Activated naive CD8-positive, alpha-beta T cell treated with anti-CD3 and anti-CD28 coated beads, Interleukin-2, amount 10 ng/mL, durations not matched to agents 7 days and 5 days (primary cell): Measurements from ENCODE around the gene CLSTN2. TPM values are rescaled to one million over a fixed set of nuclear protein-coding genes. Genes with fewer than 3 reads are reported as not detected.

Experiments
- ATAC-seq: fragments of 150-1000 bp; cut with Tn5 transposase; one replicate; pipeline ENCODE4 v1.10.0; 2021; ENCODE audit warnings: low read depth, moderate library complexity
- POLR2A ChIA-PET: fragments of 350-600 bp; sonication (Branson Sonifier 250); formaldehyde crosslinking; loops from one replicate; lab custom pipeline; 2021; ENCODE audit warnings: antibody characterized with exemption; lab: Charles Lee
- DNase-seq: peaks from one replicate; pipeline ENCODE4 v3.0.0; 2021
- H3K27ac Mint-ChIP-seq: one replicate; pipeline ENCODE4 v1.8.0; 2022; ENCODE audit warnings: mild to moderate bottlenecking, mixed read lengths
- H3K27me3 Mint-ChIP-seq: one replicate; pipeline ENCODE4 v1.8.0; 2022; ENCODE audit warnings: mild to moderate bottlenecking, moderate library complexity, mixed read lengths
- H3K36me3 Mint-ChIP-seq: one replicate; pipeline ENCODE4 v1.8.0; 2021; ENCODE audit warnings: mild to moderate bottlenecking, mixed read lengths
- H3K4me1 Mint-ChIP-seq: one replicate; pipeline ENCODE4 v1.8.0; 2021; ENCODE audit warnings: mixed read lengths
- H3K4me3 Mint-ChIP-seq: one replicate; pipeline ENCODE4 v1.8.0; 2022; ENCODE audit warnings: mild to moderate bottlenecking, moderate library complexity, mixed read lengths
- H3K9me3 Mint-ChIP-seq: one replicate; pipeline ENCODE4 v1.8.0; 2021; ENCODE audit warnings: mixed read lengths
- total RNA-seq, 2 experiments: library from RNA; stranded (reverse); gene quantifications; one replicate each; pipeline ENCODE4 v1.2.3, GENCODE V29; 2021

CLSTN2 gene
- total RNA-seq, 2 experiments from 2014 or later, result not detected

DNA sequence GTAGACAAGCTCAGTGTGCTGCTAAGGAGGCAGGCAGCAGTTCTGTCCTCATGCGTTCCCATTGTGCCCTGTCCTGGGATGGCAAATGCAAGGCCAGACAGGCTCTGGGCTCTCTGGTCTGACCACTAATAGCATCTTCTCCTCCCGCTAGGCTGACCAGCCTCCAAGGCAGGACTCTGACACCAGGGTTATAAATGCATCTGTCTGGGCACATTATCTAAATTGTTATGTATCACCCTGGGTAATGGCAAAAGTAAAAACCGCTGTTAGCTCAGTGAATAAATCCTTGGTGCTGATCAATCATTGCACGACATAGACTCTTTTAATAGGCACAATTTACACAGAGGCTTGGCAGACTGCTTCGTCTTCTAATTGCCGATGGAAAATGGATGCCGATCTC is 85.6 kb downstream of the CLSTN2 start:
- Mint-ChIP-seq H3K9me3 (no peaks in the 10 kb centered on the region), H3K27ac (no peak overlapping the region), H3K36me3 (no peaks in the 10 kb centered on the region), H3K4me1 (no peaks in the 10 kb centered on the region), H3K27me3 (peaks cover 2% of the 10 kb centered on the region), H3K4me3 (no peak overlapping the region)
- ATAC-seq, result no peak
- POLR2A ChIA-PET, result no interaction called here
- no peak for DNase-seq

DNA sequence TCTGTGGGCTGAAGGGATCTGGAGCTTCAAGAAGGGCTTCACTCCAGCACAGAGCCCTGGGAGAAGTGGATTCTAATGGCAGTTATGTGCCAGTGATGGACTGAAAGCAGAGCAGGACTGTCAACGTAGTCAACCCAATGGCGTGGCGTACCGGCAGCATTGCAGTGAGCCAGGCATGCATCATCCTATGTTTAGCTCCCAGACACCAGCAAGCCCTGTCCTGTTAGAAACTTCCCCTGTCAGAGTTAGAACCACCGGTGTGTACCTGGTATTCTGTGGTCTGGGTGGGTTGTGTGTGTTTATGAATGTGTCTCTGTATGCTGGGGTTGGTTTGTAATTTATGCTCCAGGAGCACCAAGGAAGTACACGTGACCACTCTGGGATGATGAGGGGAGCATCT is 86.3 kb downstream of the CLSTN2 start:
- no peak overlapping the region for H3K27ac Mint-ChIP-seq
- no peaks in the 10 kb centered on the region for H3K36me3 Mint-ChIP-seq
- peaks cover 2% of the 10 kb centered on the region for H3K27me3 Mint-ChIP-seq
- POLR2A ChIA-PET, result no interaction called here
- no peak for DNase-seq
- no peak overlapping the region for H3K4me3 Mint-ChIP-seq
- no peaks in the 10 kb centered on the region for H3K9me3 Mint-ChIP-seq
- no peaks in the 10 kb centered on the region for H3K4me1 Mint-ChIP-seq
- no peak for ATAC-seq

DNA sequence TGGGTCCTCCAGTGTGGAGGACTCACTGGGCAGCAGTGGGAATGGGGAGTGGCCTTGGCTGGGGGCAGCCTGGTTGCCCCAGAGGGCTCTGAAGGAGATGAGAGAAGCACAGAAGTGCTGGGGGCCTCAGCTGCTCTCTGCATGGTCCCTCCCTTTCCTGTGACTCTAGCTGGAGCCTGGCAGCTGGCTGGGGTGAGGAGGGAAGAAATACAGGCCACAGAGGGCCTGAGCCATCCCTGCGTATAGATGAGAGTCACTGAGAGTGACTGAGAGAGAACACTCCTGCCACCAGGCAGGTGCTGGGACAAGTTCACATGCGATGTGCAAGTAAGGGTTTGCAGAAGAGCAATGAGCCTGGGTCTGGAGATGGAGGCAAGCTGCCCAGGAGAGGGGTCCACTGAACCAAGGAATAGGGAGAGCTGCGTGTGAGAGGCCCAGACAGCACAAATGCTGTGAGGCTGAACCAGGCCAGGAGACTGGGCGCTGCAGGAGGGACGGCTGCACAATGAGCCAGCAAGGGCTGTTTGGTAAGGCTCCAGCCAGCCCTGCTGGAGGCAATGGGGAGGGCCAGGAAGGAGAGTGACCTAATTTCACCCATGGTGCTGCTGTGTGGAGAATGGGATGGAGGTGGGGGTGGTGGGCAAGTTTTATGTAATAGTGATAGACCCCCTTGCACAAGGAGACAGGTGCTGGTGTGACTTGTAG is 87.2 kb downstream of the CLSTN2 start:
- H3K4me3 Mint-ChIP-seq, result no peak overlapping the region

DNA sequence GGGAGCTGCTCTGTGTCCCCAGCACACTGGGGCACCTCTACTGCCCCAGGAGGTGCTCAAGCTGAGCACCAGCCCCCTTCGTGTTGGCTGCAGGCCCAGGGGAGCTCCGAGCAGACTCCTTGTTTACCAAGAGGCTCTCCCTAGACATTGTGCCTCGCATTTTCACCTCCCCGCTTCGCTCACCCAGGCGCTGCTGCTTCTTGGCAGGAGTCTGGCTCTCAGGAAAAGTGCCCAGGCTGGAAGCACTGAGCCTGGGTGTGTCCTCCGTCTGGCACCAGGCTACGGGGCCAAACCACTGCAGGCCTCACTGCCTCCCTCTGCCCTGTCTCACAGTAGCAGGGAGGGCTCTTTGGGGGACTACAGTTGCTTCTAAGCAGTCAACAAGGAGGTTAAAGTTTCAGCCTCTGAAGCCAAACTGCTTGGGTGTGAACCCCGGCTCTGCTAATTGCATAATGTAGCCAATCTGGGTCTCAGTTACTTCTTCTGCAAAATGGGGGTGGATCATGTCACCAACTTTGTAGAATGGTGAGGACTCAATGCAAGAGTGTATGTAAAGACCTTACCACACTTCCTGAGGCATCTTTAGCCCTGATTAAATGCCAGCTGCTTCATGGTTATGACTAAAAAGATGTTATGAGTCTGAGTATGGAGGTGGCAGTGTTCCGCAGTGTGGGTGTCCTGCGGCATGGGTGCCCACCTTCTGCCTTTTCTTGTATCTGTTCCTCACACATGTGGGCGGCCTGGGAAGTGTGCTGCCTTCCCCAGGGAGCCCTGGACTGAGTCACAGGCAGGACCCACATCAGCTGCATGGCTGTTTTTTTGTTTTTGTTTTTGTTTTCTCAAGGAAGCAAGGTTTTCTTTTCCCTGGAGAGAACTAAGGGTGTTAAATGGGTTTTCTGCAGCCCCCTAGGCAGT is 88.9 kb downstream of the CLSTN2 start:
- peaks cover 2% of the 10 kb centered on the region for H3K27me3 Mint-ChIP-seq
- no peaks in the 10 kb centered on the region for H3K4me1 Mint-ChIP-seq
- ATAC-seq (no peak), DNase-seq (no peak)
- no peaks in the 10 kb centered on the region for H3K9me3 Mint-ChIP-seq
- H3K36me3 Mint-ChIP-seq, result no peaks in the 10 kb centered on the region
- POLR2A ChIA-PET, result no interaction called here
- H3K27ac Mint-ChIP-seq, result no peak overlapping the region
- H3K4me3 Mint-ChIP-seq, result no peak overlapping the region

More for the DNA sequence above, 87.2 kb downstream of the CLSTN2 start:
- DNase-seq (no peak), ATAC-seq (no peak)
- Mint-ChIP-seq H3K27me3 (peaks cover 2% of the 10 kb centered on the region), H3K9me3 (no peaks in the 10 kb centered on the region), H3K36me3 (no peaks in the 10 kb centered on the region), H3K27ac (no peak overlapping the region), H3K4me1 (no peaks in the 10 kb centered on the region)
- POLR2A ChIA-PET, result no interaction called here

DNA sequence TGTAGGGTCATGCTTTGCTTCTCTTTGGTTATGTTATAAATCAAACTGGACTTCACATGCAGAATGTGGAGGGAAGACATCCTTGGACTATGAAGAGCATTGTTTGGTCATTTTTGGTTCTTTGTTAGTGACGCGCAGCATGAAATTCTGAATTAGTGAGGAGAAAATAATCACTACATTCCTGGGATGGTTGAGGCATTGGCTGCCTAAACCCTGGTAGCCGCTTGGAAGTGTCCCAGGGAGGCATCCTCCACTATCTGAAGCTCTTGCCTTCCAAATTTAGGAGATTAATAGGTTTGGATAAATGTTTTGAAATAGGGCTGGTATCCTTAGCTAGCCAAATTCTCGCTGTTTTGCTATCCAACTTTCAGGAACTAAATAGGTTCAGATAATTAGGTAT is 96.2 kb downstream of the CLSTN2 start:
- DNase-seq (no peak), ATAC-seq (no peak)
- Mint-ChIP-seq H3K27ac (no peak overlapping the region), H3K36me3 (no peaks in the 10 kb centered on the region), H3K4me3 (no peak overlapping the region), H3K9me3 (no peaks in the 10 kb centered on the region), H3K27me3 (no peaks in the 10 kb centered on the region), H3K4me1 (no peaks in the 10 kb centered on the region)
- POLR2A ChIA-PET, result no interaction called here

DNA sequence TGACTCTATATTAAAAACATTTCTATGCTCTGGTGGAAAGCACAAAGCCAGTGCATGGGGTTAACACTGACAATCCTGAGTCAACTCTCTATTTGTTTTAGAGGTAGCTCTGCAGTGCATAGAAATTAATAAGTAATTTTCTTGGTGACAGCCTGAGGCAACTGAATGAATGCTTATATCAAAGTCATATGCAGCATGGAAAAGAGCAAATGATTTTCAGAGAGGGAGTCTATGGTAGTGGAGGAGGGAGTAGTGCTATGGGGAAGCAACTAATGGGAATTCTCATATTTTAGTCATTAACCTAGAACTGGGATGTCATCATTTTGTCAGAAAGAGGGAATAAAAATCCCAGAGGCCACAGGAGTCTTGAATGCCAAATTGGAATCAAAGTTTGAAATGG is 99.1 kb downstream of the CLSTN2 start:
- H3K27ac Mint-ChIP-seq, result no peak overlapping the region
- POLR2A ChIA-PET, result no interaction called here
- ATAC-seq (no peak), DNase-seq (no peak)
- H3K4me1 Mint-ChIP-seq, result no peaks in the 10 kb centered on the region
- no peaks in the 10 kb centered on the region for H3K36me3 Mint-ChIP-seq
- no peaks in the 10 kb centered on the region for H3K9me3 Mint-ChIP-seq
- H3K4me3 Mint-ChIP-seq, result no peak overlapping the region
- peaks cover 5% of the 10 kb centered on the region for H3K27me3 Mint-ChIP-seq

DNA sequence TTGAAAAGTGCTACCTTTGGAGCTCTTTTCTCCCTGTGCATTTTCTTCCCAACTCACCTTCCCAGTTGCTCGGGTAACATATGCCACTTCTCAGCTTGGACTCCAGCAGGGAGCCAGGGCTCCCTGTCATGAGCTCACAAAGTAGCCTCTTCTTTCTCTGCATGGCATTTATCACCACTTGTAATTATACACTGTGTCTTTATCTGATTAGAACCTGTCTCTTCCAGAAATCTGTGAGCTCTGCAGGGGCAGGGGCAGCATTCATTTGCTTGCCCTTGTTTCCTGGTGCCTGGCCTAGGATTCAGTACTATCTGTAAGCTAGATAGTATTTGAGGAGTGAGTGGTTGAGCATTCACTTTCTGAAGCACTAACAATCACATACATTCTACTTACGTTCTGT is 100.9 kb downstream of the CLSTN2 start:
- H3K27ac Mint-ChIP-seq, result no peak overlapping the region
- no peaks in the 10 kb centered on the region for H3K36me3 Mint-ChIP-seq
- no peaks in the 10 kb centered on the region for H3K9me3 Mint-ChIP-seq
- POLR2A ChIA-PET, result no interaction called here
- H3K27me3 Mint-ChIP-seq, result peaks cover 5% of the 10 kb centered on the region
- ATAC-seq, result no peak
- no peak for DNase-seq
- H3K4me1 Mint-ChIP-seq, result no peaks in the 10 kb centered on the region
- no peak overlapping the region for H3K4me3 Mint-ChIP-seq

DNA sequence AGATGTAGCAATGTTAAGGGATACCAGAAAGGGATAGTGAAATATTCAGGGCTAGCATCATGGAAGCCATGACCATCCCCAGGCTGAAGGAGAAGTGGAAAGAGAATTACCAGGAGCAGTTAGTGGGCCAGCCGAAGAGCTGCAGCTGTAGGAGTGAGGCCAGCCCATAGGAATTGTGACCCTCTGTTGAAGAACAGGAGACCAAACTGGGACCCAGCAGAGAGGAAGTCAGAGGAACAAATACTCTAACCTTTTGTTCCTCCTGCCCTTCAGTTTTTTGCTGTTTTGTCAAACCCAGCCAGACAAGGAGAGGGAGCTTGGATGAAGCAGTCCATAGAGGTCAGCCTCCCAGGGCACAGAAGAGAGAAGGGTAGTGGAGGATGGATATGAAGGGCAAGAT is 115.4 kb downstream of the CLSTN2 start:
- POLR2A ChIA-PET, result no interaction called here
- DNase-seq, result no peak
- no peaks in the 10 kb centered on the region for H3K27me3 Mint-ChIP-seq
- no peak overlapping the region for H3K27ac Mint-ChIP-seq
- H3K4me1 Mint-ChIP-seq, result no peaks in the 10 kb centered on the region
- H3K4me3 Mint-ChIP-seq, result no peak overlapping the region
- H3K9me3 Mint-ChIP-seq, result no peaks in the 10 kb centered on the region
- no peaks in the 10 kb centered on the region for H3K36me3 Mint-ChIP-seq
- no peak for ATAC-seq

DNA sequence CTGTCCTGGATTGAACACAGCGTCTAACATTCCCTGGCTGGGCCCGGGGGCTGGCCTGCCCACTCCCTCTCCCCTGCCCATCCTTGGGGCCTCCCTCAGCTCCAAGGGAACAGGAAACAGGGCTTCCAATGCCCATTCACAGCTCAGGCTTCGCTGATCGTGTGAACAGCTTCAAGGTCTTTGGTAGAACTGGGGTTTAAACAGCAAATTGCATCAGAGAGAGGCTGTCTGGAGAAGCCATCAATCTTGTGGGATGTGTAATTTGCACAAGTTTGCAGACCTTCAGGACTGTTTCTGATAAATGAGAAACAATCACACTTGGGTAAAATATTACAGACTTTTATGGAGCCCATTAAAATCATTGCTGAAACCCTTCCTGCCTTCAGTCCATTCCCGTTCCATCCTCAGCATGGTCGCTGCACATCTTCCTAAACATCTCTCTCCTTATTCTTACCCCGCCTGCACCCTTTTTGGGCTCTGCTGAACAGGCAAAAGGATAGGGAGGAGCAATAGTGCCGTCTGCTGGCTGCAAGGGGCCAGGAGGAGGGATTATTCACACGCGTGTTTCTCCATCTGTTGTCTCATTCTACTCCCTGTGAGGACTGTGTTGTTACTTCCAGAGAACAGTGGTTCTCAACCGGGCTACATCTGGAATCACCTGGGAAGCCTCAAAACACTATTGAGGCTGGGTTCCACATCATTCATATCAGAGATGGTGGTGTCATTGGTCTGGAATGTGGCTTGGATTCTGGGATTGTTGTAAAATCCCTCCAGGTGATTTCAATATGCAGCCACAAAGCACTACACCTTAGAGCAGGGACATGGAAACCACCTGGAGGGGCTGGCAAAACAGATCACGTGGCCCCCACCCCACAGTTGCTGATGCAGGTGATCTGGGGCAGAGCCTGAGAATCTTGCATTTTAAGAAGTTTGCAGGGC is 116.3 kb downstream of the CLSTN2 start:
- ATAC-seq, result no peak
- Mint-ChIP-seq H3K27ac (no peak overlapping the region), H3K9me3 (no peaks in the 10 kb centered on the region), H3K4me1 (no peaks in the 10 kb centered on the region), H3K36me3 (no peaks in the 10 kb centered on the region), H3K4me3 (no peak overlapping the region), H3K27me3 (no peaks in the 10 kb centered on the region)
- POLR2A ChIA-PET, result no interaction called here
- no peak for DNase-seq

DNA sequence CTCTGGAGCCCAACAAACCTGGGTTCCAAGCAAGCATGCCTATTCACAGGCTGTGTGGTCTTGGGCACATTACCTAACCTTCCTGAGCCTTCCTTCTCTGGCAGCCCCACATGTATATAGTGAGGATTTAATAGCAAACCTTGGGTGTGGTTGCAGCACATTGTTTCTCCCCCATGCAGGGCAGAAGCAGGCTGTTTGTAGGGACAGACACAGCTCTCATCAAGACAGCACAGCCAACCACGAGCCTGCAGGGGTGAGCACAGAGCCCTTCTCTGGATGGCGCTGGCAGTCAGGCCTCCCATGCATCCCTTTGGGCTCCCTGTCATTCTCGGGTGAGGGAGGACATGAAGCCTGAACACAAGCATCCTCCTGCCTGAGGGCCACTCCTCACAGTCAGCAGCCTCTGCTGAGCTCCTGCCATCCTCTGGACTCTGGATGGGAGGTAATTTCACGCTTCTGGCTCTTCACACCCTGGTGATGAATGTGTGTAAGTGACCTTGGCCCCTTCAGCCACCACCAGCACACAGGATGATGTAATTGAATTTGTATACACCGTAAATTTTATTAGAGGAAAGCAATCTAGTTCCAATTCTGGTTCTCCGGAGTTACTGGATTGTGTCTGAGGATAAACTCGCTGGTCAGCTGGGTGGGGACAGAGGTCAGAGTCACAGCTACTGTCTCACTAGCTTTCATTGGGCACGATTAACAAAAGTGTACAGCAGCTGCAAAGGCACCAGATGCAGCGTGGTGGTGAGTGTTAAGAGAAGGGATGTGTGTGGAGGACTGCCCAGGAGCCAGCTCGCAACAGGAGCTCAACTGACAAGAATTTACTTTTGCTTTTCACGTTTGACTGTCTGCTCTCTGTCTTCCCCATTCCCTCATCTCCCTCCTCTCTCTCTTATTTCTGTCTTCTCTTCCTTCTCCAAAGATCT is 118.1 kb downstream of the CLSTN2 start:
- POLR2A ChIA-PET, result no interaction called here
- H3K4me1 Mint-ChIP-seq, result no peaks in the 10 kb centered on the region
- ATAC-seq, result no peak
- no peaks in the 10 kb centered on the region for H3K36me3 Mint-ChIP-seq
- DNase-seq, result no peak
- no peak overlapping the region for H3K27ac Mint-ChIP-seq
- no peaks in the 10 kb centered on the region for H3K9me3 Mint-ChIP-seq
- no peak overlapping the region for H3K4me3 Mint-ChIP-seq
- H3K27me3 Mint-ChIP-seq, result no peaks in the 10 kb centered on the region

DNA sequence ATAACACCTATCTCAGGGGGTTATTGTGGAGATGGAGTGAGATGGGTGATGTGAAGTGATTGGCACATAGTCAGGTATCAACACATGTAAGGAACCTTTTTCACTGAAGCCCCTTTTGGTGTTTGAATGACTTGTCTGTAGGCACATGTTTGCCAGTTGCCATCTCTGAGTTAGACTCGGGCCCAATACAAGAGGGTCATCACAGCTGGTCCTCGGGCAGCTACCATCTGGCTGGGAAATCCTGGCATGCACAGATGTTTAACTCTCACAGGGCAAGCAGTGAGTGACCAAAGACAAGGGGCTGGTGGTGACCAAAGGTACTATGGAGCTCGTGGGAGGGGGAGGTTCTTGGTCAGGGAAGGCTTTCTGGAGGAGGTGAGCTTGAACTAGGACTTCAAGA is 118.8 kb downstream of the CLSTN2 start:
- H3K36me3 Mint-ChIP-seq, result no peaks in the 10 kb centered on the region
- no peaks in the 10 kb centered on the region for H3K4me1 Mint-ChIP-seq
- DNase-seq (no peak), ATAC-seq (no peak)
- no peaks in the 10 kb centered on the region for H3K27me3 Mint-ChIP-seq
- POLR2A ChIA-PET, result no interaction called here
- no peak overlapping the region for H3K27ac Mint-ChIP-seq
- H3K9me3 Mint-ChIP-seq, result no peaks in the 10 kb centered on the region
- H3K4me3 Mint-ChIP-seq, result no peak overlapping the region

DNA sequence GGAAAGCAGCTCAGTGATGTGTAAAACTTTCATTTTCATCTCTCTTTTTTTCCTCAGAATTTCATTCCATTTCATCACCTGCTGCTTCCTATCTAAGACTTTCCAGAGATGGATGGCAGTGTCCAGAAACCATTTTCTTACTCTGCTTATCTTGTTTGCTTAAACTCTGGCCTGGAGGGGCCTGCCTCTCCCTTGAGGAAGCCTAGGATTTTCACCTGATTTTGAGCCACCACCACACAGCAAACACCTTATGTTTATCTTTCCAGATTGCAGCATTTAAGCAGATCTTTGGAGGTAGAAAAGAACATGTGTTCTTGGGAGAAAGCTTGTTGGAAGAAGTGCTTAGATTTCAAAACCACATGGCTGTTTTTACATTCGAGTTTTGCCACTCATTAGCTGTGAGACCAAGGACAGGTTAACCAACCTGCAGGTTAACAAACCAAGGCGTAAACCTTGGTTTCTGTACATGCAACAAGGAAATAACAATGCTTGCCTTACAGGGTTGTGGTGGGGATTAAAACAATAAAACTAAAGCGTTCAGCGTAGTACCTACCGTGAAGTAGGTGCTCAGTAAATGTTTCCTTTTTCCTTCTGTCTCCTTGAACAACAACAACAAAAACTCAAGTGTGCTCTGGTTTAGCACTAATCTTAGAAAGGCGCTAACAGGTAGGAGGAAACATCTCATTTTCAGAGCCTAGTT is 120.3 kb downstream of the CLSTN2 start:
- ATAC-seq (no peak), DNase-seq (no peak)
- H3K27me3 Mint-ChIP-seq, result peaks cover 2% of the 10 kb centered on the region
- H3K36me3 Mint-ChIP-seq, result no peaks in the 10 kb centered on the region
- POLR2A ChIA-PET, result no interaction called here
- H3K4me3 Mint-ChIP-seq, result no peak overlapping the region
- no peak overlapping the region for H3K27ac Mint-ChIP-seq
- H3K4me1 Mint-ChIP-seq, result no peaks in the 10 kb centered on the region
- no peaks in the 10 kb centered on the region for H3K9me3 Mint-ChIP-seq
